ENCODE measurements around the gene DES. TPM values are rescaled to one million over a fixed set of nuclear protein-coding genes. Genes with fewer than 3 reads are reported as not detected.

Gene DES
- total and polyA plus RNA-seq, 9 of the 15 experiments (the other 6 are each of a cell fraction or from before 2014, with no cell fraction given): 2.5 to 58.9 (median 21.9) TPM

DNA sequence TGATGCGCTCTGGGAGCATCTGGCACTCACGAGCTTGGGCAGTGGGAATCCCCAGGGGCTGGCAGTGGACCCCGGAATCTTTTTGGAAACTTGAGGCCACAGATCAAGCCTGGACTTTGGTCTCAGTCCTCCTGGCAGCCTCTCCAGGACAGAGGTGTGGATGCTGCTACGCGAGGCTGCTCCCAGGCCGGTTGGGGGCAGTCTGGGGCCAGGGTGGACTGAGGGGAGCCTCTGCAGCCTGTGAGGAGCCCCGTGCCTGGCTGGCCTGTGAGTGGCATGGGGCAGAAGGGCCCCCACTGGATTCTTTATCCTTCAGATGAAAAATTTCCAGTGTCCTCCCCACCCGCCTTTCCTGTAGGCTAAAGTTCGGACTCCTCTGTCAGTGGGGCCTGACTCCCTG, 12.7 kb upstream of the DES start (continued):
- TF ChIP-seq LCOR (CRISPR knock-in tag; IDR thresholded peaks at IDR 0.05) (no peak), RFX7 (CRISPR knock-in tag; IDR thresholded peaks at IDR 0.05) (no peak), MAFF (IDR thresholded peaks at IDR 0.05; ENCODE audit: low read length) (no peak), SUPT5H (IDR thresholded peaks at IDR 0.05) (no peak), ZNF253 (CRISPR knock-in tag; conservative IDR thresholded peaks at IDR 0.05) (no peak), HNRNPL (IDR thresholded peaks at IDR 0.05; ENCODE audit: low read depth, low read length) (no peak), BACH1 (tag; IDR thresholded peaks at IDR 0.05) (no peak), ZNF124 (CRISPR knock-in tag; IDR thresholded peaks at IDR 0.05) (no peak), ZNF140 (CRISPR knock-in tag; IDR thresholded peaks at IDR 0.05) (no peak), L3MBTL2 (IDR thresholded peaks at IDR 0.05) (no peak), KLF6 (CRISPR knock-in tag; IDR thresholded peaks at IDR 0.05; ENCODE audit: borderline replicate concordance) (no peak), STAG1 (CRISPR knock-in tag; IDR thresholded peaks at IDR 0.05; ENCODE audit: borderline replicate concordance) (no peak), ZNF707 (CRISPR knock-in tag; conservative IDR thresholded peaks at IDR 0.05) (no peak), MEF2D (tag; conservative IDR thresholded peaks at IDR 0.05; ENCODE audit: low read depth) (no peak)
- TF ChIP-seq, protein P1, sequence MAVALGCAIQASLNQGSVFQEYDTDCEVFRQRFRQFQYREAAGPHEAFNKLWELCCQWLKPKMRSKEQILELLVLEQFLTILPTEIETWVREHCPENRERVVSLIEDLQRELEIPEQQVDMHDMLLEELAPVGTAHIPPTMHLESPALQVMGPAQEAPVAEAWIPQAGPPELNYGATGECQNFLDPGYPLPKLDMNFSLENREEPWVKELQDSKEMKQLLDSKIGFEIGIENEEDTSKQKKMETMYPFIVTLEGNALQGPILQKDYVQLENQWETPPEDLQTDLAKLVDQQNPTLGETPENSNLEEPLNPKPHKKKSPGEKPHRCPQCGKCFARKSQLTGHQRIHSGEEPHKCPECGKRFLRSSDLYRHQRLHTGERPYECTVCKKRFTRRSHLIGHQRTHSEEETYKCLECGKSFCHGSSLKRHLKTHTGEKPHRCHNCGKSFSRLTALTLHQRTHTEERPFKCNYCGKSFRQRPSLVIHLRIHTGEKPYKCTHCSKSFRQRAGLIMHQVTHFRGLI (CRISPR knock-in tag; IDR thresholded peaks at IDR 0.05): no peak
- TF ChIP-seq, protein P2, sequence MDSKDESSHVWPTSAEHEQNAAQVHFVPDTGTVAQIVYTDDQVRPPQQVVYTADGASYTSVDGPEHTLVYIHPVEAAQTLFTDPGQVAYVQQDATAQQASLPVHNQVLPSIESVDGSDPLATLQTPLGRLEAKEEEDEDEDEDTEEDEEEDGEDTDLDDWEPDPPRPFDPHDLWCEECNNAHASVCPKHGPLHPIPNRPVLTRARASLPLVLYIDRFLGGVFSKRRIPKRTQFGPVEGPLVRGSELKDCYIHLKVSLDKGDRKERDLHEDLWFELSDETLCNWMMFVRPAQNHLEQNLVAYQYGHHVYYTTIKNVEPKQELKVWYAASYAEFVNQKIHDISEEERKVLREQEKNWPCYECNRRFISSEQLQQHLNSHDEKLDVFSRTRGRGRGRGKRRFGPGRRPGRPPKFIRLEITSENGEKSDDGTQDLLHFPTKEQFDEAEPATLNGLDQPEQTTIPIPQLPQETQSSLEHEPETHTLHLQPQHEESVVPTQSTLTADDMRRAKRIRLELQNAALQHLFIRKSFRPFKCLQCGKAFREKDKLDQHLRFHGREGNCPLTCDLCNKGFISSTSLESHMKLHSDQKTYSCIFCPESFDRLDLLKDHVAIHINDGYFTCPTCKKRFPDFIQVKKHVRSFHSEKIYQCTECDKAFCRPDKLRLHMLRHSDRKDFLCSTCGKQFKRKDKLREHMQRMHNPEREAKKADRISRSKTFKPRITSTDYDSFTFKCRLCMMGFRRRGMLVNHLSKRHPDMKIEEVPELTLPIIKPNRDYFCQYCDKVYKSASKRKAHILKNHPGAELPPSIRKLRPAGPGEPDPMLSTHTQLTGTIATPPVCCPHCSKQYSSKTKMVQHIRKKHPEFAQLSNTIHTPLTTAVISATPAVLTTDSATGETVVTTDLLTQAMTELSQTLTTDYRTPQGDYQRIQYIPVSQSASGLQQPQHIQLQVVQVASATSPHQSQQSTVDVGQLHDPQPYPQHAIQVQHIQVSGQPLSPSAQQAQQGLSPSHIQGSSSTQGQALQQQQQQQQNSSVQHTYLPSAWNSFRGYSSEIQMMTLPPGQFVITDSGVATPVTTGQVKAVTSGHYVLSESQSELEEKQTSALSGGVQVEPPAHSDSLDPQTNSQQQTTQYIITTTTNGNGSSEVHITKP (IDR thresholded peaks at IDR 0.05; ENCODE audit: partially characterized antibody): no peak
- TF ChIP-seq, protein P3, sequence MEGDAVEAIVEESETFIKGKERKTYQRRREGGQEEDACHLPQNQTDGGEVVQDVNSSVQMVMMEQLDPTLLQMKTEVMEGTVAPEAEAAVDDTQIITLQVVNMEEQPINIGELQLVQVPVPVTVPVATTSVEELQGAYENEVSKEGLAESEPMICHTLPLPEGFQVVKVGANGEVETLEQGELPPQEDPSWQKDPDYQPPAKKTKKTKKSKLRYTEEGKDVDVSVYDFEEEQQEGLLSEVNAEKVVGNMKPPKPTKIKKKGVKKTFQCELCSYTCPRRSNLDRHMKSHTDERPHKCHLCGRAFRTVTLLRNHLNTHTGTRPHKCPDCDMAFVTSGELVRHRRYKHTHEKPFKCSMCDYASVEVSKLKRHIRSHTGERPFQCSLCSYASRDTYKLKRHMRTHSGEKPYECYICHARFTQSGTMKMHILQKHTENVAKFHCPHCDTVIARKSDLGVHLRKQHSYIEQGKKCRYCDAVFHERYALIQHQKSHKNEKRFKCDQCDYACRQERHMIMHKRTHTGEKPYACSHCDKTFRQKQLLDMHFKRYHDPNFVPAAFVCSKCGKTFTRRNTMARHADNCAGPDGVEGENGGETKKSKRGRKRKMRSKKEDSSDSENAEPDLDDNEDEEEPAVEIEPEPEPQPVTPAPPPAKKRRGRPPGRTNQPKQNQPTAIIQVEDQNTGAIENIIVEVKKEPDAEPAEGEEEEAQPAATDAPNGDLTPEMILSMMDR (IDR thresholded peaks at IDR 0.05 in 2 of 3, conservative IDR thresholded peaks at IDR 0.05 in 1 of 3; ENCODE audit: insufficient read depth in 2 of 3, low read depth in 1 of 3, low read length in 3 of 3): peak; percentile 52 to 57 (median 53)
- TF ChIP-seq, protein P4, sequence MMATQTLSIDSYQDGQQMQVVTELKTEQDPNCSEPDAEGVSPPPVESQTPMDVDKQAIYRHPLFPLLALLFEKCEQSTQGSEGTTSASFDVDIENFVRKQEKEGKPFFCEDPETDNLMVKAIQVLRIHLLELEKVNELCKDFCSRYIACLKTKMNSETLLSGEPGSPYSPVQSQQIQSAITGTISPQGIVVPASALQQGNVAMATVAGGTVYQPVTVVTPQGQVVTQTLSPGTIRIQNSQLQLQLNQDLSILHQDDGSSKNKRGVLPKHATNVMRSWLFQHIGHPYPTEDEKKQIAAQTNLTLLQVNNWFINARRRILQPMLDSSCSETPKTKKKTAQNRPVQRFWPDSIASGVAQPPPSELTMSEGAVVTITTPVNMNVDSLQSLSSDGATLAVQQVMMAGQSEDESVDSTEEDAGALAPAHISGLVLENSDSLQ (IDR thresholded peaks at IDR 0.05): peak; percentile 36; the same call in 1 of the 2 replicates

All from K562 (cell line).